Type B pancreatic cell (in vitro differentiated cells): Measurements from ENCODE around the gene BPGM. TPM values are rescaled to one million over a fixed set of nuclear protein-coding genes. Genes with fewer than 3 reads are reported as not detected.
A peak's percentile ranks its signal among the peaks of the same experiment; 100 is the strongest.

Experiments used
- DNase-seq: peaks from one replicate; pipeline ENCODE4 v3.0.0; 2021; ENCODE audit warnings: mixed read lengths; ENCODE audit not compliant: unreplicated experiment; ENCODE audit errors: extremely low spot score
- H3K27ac Mint-ChIP-seq: 2 replicates; pipeline ENCODE4 v1.8.0; 2021; ENCODE audit warnings: mild to moderate bottlenecking, mixed read lengths
- H3K27me3 Mint-ChIP-seq: 2 replicates; pipeline ENCODE4 v1.8.0; 2021; ENCODE audit warnings: mixed read lengths
- H3K36me3 Mint-ChIP-seq: 2 replicates; pipeline ENCODE4 v1.8.0; 2021; ENCODE audit warnings: mixed read lengths
- H3K4me1 Mint-ChIP-seq: one replicate; pipeline ENCODE4 v1.8.0; 2021; ENCODE audit warnings: mixed read lengths; ENCODE audit not compliant: unreplicated experiment
- H3K4me3 Mint-ChIP-seq: 2 replicates; pipeline ENCODE4 v1.8.0; 2021; ENCODE audit warnings: mild to moderate bottlenecking, mixed read lengths
- H3K9me3 Mint-ChIP-seq: 2 replicates; pipeline ENCODE4 v1.8.0; 2021; ENCODE audit warnings: mixed read lengths
- CTCF ChIP-seq: fragments of 200-600 bp; sonication (generic); conservative IDR thresholded peaks from 2 replicates; pipeline ENCODE4 v1.5.0; 2021; ENCODE audit warnings: antibody characterized with exemption, mild to moderate bottlenecking
- total RNA-seq: library from RNA; stranded (reverse); gene quantifications from 2 replicates; pipeline ENCODE4 v1.2.1, GENCODE V29; 2021; ENCODE audit warnings: low replicate concordance

Gene BPGM
- total RNA-seq, 1 donor from 2014 or later: 19.6 TPM

- Mint-ChIP-seq H3K4me1 (peaks cover 18% of the 10 kb centered on the region), H3K36me3 (no peaks in the 10 kb centered on the region), H3K27me3 (no peaks in the 10 kb centered on the region), H3K9me3 (peaks cover 6% of the 10 kb centered on the region), H3K27ac (no peak overlapping the region), H3K4me3 (no peak overlapping the region)
- no peak for DNase-seq
- peak; percentile 41 for TF ChIP-seq CTCF
Observed at GRCh38 chr7:134724606-134725005, 78.0 kb downstream of the BPGM start.

- H3K4me3 Mint-ChIP-seq: no peak overlapping the region
- no peaks in the 10 kb centered on the region for H3K36me3 Mint-ChIP-seq
- TF ChIP-seq CTCF: no peak
- no peak for DNase-seq
- H3K27me3 Mint-ChIP-seq: no peaks in the 10 kb centered on the region
- peaks cover 16% of the 10 kb centered on the region for H3K4me1 Mint-ChIP-seq
- H3K27ac Mint-ChIP-seq: no peak overlapping the region
- H3K9me3 Mint-ChIP-seq: peaks cover 6% of the 10 kb centered on the region
Observed at GRCh38 chr7:134726581-134726980, 79.9 kb downstream of the BPGM start.

- H3K4me1 Mint-ChIP-seq: peaks cover 17% of the 10 kb centered on the region
- peaks cover 6% of the 10 kb centered on the region for H3K9me3 Mint-ChIP-seq
- TF ChIP-seq CTCF: no peak
- H3K27me3 Mint-ChIP-seq: no peaks in the 10 kb centered on the region
- no peaks in the 10 kb centered on the region for H3K36me3 Mint-ChIP-seq
- DNase-seq: no peak
- H3K4me3 Mint-ChIP-seq: no peak overlapping the region
- H3K27ac Mint-ChIP-seq: no peak overlapping the region
Observed at GRCh38 chr7:134727711-134728110, 81.1 kb downstream of the BPGM start.

Other genes with a start within 250 kb of the BPGM start
- 78.4 and 138 TPM in 2 replicates for gene AKR1B1, start 187.8 kb upstream of the BPGM start, total RNA-seq
- gene AKR1B10, start 119.3 kb upstream of the BPGM start, total RNA-seq: 11.3 and 13.7 TPM in 2 replicates
- 0.63 and 1.0 TPM in 2 replicates for gene AKR1B15, start 97.7 kb upstream of the BPGM start, total RNA-seq
- gene CALD1, start 132.8 kb downstream of the BPGM start, total RNA-seq: 169 and 218 TPM in 2 replicates